Bronchial smooth muscle cell (primary cell): ENCODE results near the gene PRRT1B. TPM values are rescaled to one million over a fixed set of nuclear protein-coding genes. Genes with fewer than 3 reads are reported as not detected.

ENCODE experiments used
- total RNA-seq: library from RNA; depleted of rRNA; stranded (reverse); fragments of >200 nt; gene quantifications from 2 replicates; pipeline ENCODE4 v1.2.1, GENCODE V29; 2014

The PRRT1B gene
- not detected in 2 replicates for total RNA-seq

GRCh38 chr9:131545003-131545785, at the start of gene PRRT1B:
Gene PRRT1B (plus strand): TSS chr9:131545523. CDS start chr9:131545616, 93 bp downstream.

GRCh38 chr9:131502781-131503625, 42.3 kb upstream of the PRRT1B start, which contains the start of gene POMT1:
Gene POMT1 (plus strand): TSS chr9:131502918. CDS start chr9:131504219, 1,301 bp downstream.

GRCh38 chr9:131530920-131531832, 14.1 kb upstream of the PRRT1B start, which contains the start of gene UCK1:
Gene UCK1 (minus strand): TSS chr9:131531263. CDS start chr9:131531174, 89 bp downstream.

Other genes with a start within 250 kb of the PRRT1B start
- gene PRRC2B, start 151.4 kb upstream of the PRRT1B start, total RNA-seq: 30.4 and 36.3 TPM in 2 replicates
- gene POMT1, start 42.6 kb upstream of the PRRT1B start, total RNA-seq: 27.0 and 36.5 TPM in 2 replicates
- gene UCK1, start 14.3 kb upstream of the PRRT1B start, total RNA-seq: 18.0 and 24.2 TPM in 2 replicates
- gene RAPGEF1, start 194.6 kb downstream of the PRRT1B start, total RNA-seq: 13.7 and 14.9 TPM in 2 replicates